Neutrophil (primary cell): ENCODE data around the gene SESN3.
"Not testable (repeated sequence)": the region's sequence is repeated elsewhere in the genome, so short reads cannot be mapped to it uniquely, and the experiment has no call there.

Source experiments
- H3K27ac ChIP-seq: fragments of 200-600 bp; sonication (generic); 2 replicates; pipeline ENCODE4 v1.5.1; 2016; ENCODE audit warnings: mild to moderate bottlenecking, moderate library complexity
- H3K27me3 ChIP-seq: fragments of 200-600 bp; sonication (generic); 2 replicates; pipeline ENCODE4 v1.6.0; 2016; ENCODE audit warnings: mild to moderate bottlenecking
- H3K36me3 ChIP-seq: fragments of 200-600 bp; sonication (generic); 2 replicates; pipeline ENCODE4 v1.5.1; 2017
- H3K4me1 ChIP-seq, 2 experiments: fragments of 200-600 bp in 1 of 2; sonication (generic) in 1 of 2; 1 replicate in 1 of 2; 2 replicates in 1 of 2; pipeline versions ENCODE4 v1.5.1 to v1.6.1; 2013 to 2016; ENCODE audit warnings: low read depth in 1 of 2, low read length in 1 of 2, mild to moderate bottlenecking in 1 of 2, moderate library complexity in 1 of 2; ENCODE audit not compliant: control insufficient read depth in 1 of 2, insufficient read depth in 1 of 2
- H3K4me3 ChIP-seq, 2 experiments: fragments of 200-600 bp in 1 of 2; sonication (generic) in 1 of 2; 1 replicate in 1 of 2; 2 replicates in 1 of 2; pipeline ENCODE4 v1.5.1; 2013 to 2016; ENCODE audit warnings: low read depth in 1 of 2, low read length in 1 of 2, mild to moderate bottlenecking in 1 of 2, moderate library complexity in 1 of 2
- H3K9me3 ChIP-seq: fragments of 200-600 bp; sonication (generic); 2 replicates; pipeline ENCODE4 v1.5.1; 2016
- CTCF ChIP-seq: fragments of 200-600 bp; sonication (generic); IDR thresholded peaks from 2 replicates; pipeline ENCODE4 v1.5.1; 2016; ENCODE audit warnings: antibody characterized with exemption

The SESN3 gene

DNA sequence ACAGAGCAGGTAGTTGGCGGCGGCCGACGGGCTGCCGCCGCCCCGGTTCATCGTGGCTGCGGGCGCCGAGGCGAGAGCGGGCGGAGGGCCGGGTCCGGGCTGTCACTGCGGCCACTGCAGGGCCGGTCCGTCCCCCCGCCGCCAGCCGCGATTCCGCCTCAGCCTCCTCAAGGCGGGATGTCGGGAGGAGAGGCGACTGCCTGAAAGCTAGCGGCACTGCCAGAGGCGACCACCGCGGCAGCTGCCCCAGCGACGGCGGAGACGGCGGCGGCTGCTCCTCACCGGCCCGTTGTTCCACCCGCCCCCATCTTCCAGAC, 234 bp downstream of the SESN3 start:
- Histone ChIP-seq H3K4me3 (peak overlapping the region; percentile 84 to 90), H3K4me1 (peaks cover 35 to 41% of the 10 kb centered on the region in 2 experiments), H3K27me3 (no peaks in the 10 kb centered on the region), H3K9me3 (no peaks in the 10 kb centered on the region), H3K27ac (peak overlapping the region; percentile 85), H3K36me3 (no peaks in the 10 kb centered on the region)
- no peak for TF ChIP-seq CTCF

- H3K4me1 ChIP-seq, result peaks cover 35 to 41% of the 10 kb centered on the region in 2 experiments
- H3K9me3 ChIP-seq, result no peaks in the 10 kb centered on the region
- H3K27me3 ChIP-seq, result no peaks in the 10 kb centered on the region
- no peak for TF ChIP-seq CTCF
- H3K4me3 ChIP-seq, result peak overlapping the region; percentile 84 to 90
- no peaks in the 10 kb centered on the region for H3K36me3 ChIP-seq
- H3K27ac ChIP-seq, result peak overlapping the region; percentile 85
Measured at GRCh38 chr11:95229993-95230809, 801 bp downstream of the SESN3 start.

DNA sequence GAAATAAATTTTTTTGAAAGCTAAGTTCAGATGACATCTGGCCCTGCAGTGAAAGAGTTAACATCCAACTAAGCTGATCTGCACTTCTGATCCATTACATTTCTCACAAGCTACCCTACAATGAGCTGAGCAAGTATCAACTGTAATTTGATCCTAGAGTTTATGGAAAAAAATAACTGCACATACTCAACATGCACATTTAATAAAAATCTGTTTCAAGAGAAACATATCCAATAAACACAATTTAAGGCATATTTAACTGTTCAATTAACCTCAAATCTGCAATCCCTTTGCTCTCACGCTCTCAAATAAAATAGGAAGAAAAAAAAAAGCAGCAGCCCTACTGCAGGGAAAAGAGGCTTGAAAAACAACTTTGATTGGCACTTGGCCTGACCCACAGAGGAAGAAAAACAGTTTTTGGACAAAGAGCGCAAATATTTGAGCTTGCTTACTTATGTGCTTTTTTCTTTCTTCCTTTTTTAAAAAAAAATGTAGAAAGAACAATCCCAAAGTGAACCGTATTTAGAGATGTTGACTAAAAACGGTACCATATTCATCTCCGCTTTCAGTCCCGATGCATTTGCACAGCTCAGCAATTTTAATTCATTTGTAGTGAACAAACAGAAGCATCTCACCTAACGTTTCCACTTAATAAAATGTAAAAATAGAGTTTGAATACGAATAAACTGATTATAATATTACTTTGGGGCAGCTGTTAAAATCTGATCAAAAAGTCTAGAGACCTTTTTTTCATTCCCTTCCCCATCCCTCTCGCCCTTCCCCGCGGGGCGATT, 1.6 kb downstream of the SESN3 start:
- peak overlapping the region; percentile 84 to 90 for H3K4me3 ChIP-seq
- H3K27me3 ChIP-seq, result no peaks in the 10 kb centered on the region
- TF ChIP-seq CTCF, result no peak
- peaks cover 35 to 41% of the 10 kb centered on the region in 2 experiments for H3K4me1 ChIP-seq
- H3K36me3 ChIP-seq, result no peaks in the 10 kb centered on the region
- no peaks in the 10 kb centered on the region for H3K9me3 ChIP-seq
- peak overlapping the region; percentile 85 for H3K27ac ChIP-seq

DNA sequence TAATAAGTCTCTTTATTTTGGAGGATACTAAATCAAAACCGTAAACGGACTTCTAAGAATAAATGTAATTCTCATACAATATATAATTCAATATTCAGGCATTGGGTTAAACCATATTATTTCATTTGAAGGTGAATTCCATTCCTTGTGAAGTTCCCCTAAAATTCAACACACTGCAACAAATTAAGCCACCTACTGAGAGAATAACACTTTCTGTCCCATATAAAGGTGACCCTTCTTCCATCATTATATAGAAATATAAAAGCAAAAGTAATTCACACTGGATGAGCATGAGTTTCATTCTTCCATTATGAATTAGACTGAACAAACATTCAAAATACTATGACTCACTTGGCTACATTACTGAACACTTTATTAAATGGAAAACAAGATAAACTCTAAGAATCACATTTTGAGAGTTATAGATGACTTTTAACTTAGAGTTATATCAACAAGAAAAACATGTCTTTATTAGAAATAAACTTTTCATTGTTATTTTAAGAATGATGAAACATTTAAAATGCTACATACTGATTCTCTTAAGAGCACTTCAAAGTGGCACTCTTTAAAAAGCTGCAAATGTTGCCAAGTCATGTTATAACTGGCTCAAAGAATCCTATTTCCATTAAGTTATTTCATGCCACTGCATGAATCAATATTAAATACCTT, 2.8 kb downstream of the SESN3 start:
- H3K4me3 ChIP-seq, result no peak overlapping the region
- no peaks in the 10 kb centered on the region for H3K9me3 ChIP-seq
- H3K4me1 ChIP-seq, result peaks cover 35 to 41% of the 10 kb centered on the region in 2 experiments
- peak overlapping the region; percentile 2 for H3K27ac ChIP-seq
- H3K27me3 ChIP-seq, result no peaks in the 10 kb centered on the region
- TF ChIP-seq CTCF, result no peak
- no peaks in the 10 kb centered on the region for H3K36me3 ChIP-seq

GRCh38 chr11:95227060-95227459, 3.9 kb downstream of the SESN3 start:
- not testable (repeated sequence) for H3K27me3 ChIP-seq, H3K9me3 ChIP-seq, H3K27ac ChIP-seq

More at GRCh38 chr11:95227060-95227459, 3.9 kb downstream of the SESN3 start:
- not testable (repeated sequence) for H3K36me3 ChIP-seq, H3K4me3 ChIP-seq
- H3K4me1 ChIP-seq, result peaks cover 25 to 32% of the 10 kb centered on the region in 2 experiments
